HG02588 (cell line): Measurements from ENCODE around the gene DLG2.

ENCODE experiments used
- ATAC-seq: cut with Tn5 transposase; IDR thresholded peaks from one replicate; pipeline ENCODE4 v1.9.1; 2021; ENCODE audit warnings: mild to moderate bottlenecking, moderate library complexity; ENCODE audit not compliant: unreplicated experiment

DLG2 gene

GRCh38 chr11:83722392-83723119 lies 1904.6 kb downstream of the DLG2 start:
- no peak for ATAC-seq

- no peak for ATAC-seq
These were observed 1905.9 kb downstream of the DLG2 start for GRCh38 chr11:83721263-83721662.

GRCh38 chr11:83720675-83721074 lies 1906.5 kb downstream of the DLG2 start:
- ATAC-seq, result no peak

- no peak for ATAC-seq
These were observed 1909.6 kb downstream of the DLG2 start for GRCh38 chr11:83717537-83717936.

- no peak for ATAC-seq
These were observed 1911.1 kb downstream of the DLG2 start for GRCh38 chr11:83715927-83716535.

- no peak for ATAC-seq
These were observed 1913.4 kb downstream of the DLG2 start for GRCh38 chr11:83713708-83714107.

GRCh38 chr11:83711106-83711527 lies 1916.0 kb downstream of the DLG2 start:
- ATAC-seq, result no peak

GRCh38 chr11:83709434-83709833 lies 1917.7 kb downstream of the DLG2 start:
- no peak for ATAC-seq

- no peak for ATAC-seq
These were observed 1920.6 kb downstream of the DLG2 start for GRCh38 chr11:83706566-83706965.

GRCh38 chr11:83702796-83703195 lies 1924.3 kb downstream of the DLG2 start:
- ATAC-seq, result no peak

- ATAC-seq, result no peak
These were observed 1929.6 kb downstream of the DLG2 start for GRCh38 chr11:83697518-83697917.

GRCh38 chr11:83695046-83695445 lies 1932.1 kb downstream of the DLG2 start:
- ATAC-seq, result no peak

- no peak for ATAC-seq
These were observed 1932.8 kb downstream of the DLG2 start for GRCh38 chr11:83694191-83694910.

- ATAC-seq, result no peak
These were observed 1933.7 kb downstream of the DLG2 start for GRCh38 chr11:83693306-83693992.

GRCh38 chr11:83692675-83693074 lies 1934.5 kb downstream of the DLG2 start:
- no peak for ATAC-seq

GRCh38 chr11:83691451-83691950 lies 1935.6 kb downstream of the DLG2 start:
- no peak for ATAC-seq

GRCh38 chr11:83689144-83689780 lies 1937.9 kb downstream of the DLG2 start:
- ATAC-seq, result no peak

- no peak for ATAC-seq
These were observed 1939.4 kb downstream of the DLG2 start for GRCh38 chr11:83687787-83688186.

GRCh38 chr11:83685730-83686129 lies 1941.4 kb downstream of the DLG2 start:
- no peak for ATAC-seq

- ATAC-seq, result no peak
These were observed 1943.1 kb downstream of the DLG2 start for GRCh38 chr11:83684071-83684470.

GRCh38 chr11:83682611-83682973 lies 1944.6 kb downstream of the DLG2 start:
- peak; percentile 89 for ATAC-seq
